ENCODE data around the gene ZNF836. TPM values are rescaled to one million over a fixed set of nuclear protein-coding genes. Genes with fewer than 3 reads are reported as not detected.
A peak's percentile ranks its signal among the peaks of the same experiment; 100 is the strongest.

ZNF836 gene
- total RNA-seq, 2 experiments from 2014 or later: 8.2 to 12.8 TPM

DNA sequence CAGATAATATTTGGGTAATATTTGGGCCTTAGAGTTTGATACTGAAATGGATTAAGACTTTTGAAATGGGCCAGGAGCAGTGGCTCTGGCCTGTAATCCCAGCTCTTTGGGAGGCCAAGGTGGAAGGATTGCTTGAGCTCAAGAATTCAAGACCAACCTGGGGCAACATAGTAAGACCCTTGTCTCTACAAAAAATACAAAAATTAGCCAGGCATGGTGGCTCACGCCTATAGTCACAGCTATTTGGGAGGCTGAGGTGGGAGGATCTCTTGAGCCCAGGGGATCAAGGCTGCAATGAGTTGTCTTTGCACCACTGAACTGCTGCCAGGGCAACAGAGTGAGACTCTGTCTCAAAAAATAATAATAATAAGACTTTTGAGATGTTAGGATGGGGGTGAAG, 926 bp upstream of the ZNF836 start:
- Mint-ChIP-seq H3K27ac (peak overlapping the region; percentile 86), H3K9me3 (peaks cover 2% of the 10 kb centered on the region), H3K4me3 (peak overlapping the region; percentile 99), H3K4me1 (ENCODE audit: low read depth) (peaks cover 23% of the 10 kb centered on the region), H3K27me3 (no peaks in the 10 kb centered on the region), H3K36me3 (peaks cover 23% of the 10 kb centered on the region)
- intact Hi-C loops (cut with micrococcal nuclease): no loop called here
- POLR2A ChIA-PET: interaction anchor here (1.9 kb wide), 1 partner anchor 17 kb away, joined by 10 read pairs; the partner anchor contains the start of gene PPP2R1A
- CTCF ChIA-PET: interaction anchor here (1.1 kb wide), 1 partner anchor 34 kb away, joined by 3 read pairs; no protein-coding TSS in a partner anchor
- no peak for DNase-seq

DNA sequence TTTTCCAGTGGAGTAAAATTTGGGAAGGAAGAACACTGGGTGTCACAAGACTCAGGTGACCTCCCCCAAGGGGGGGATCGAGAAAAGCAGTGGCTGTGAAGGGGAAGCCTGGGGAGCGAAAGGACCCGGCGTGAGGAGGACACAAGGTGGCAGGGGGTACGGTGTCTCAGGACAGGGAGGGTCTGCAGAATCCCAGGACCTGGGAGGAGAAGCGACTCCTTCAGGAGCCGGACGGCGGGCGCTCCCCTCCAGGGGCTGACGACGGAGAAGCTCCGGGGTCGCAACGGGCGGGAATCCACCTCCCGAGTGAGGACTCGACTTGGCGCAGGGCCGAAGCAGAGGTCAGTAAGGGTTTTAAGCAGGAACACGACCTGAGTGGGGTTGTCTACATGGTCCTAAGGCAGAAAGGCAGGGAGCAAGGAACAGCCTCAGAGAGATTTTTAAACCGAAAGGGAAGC, 529 bp downstream of the ZNF836 start:
- H3K27ac Mint-ChIP-seq: peak overlapping the region; percentile 86
- peaks cover 23% of the 10 kb centered on the region for H3K4me1 Mint-ChIP-seq (ENCODE audit: low read depth)
- intact Hi-C loops (cut with micrococcal nuclease): loop anchor here (1.0 kb wide), 2 partner anchors 18 to 32 kb away; partner anchors contain the start of gene ZNF616
- peak overlapping the region; percentile 99 for H3K4me3 Mint-ChIP-seq
- H3K9me3 Mint-ChIP-seq: peaks cover 2% of the 10 kb centered on the region
- H3K27me3 Mint-ChIP-seq: no peaks in the 10 kb centered on the region
- ChIA-PET POLR2A (interaction anchor here (1.9 kb wide), 1 partner anchor 19 kb away, joined by 10 read pairs; the partner anchor contains the start of gene PPP2R1A), CTCF (no interaction called here)
- peak; percentile 19 for DNase-seq
- peaks cover 27% of the 10 kb centered on the region for H3K36me3 Mint-ChIP-seq

DNA sequence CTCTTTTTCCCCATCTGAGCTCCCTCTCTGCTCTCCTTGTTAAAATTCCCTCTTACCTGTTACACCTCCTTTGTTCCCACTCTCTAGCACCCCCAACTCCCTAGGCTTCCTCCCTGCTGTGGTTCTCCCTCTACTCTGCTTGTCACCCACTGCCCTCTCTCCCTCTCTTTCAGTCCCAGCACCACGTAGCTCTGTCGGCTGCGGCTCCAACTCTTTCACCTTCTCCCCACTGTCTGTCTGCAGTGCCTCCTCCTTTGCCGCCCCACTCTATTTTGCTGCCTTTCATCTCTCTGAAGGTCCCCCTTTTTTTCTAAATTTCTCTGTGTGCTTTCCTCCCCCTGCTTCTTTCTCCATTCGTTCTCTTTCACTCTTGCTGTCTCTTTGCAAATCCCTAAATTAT, 1.1 kb downstream of the ZNF836 start:
- Mint-ChIP-seq H3K4me1 (ENCODE audit: low read depth) (peaks cover 23% of the 10 kb centered on the region), H3K27me3 (no peaks in the 10 kb centered on the region), H3K4me3 (peak overlapping the region; percentile 99), H3K36me3 (peaks cover 32% of the 10 kb centered on the region), H3K27ac (peak overlapping the region; percentile 86), H3K9me3 (peaks cover 4% of the 10 kb centered on the region)
- intact Hi-C loops (cut with micrococcal nuclease): no loop called here
- CTCF ChIA-PET: no interaction called here
- POLR2A ChIA-PET: no interaction called here
- peak; percentile 13 for DNase-seq

GRCh38 chr19:52155596-52156359, 15.6 kb downstream of the ZNF836 start:
- ChIA-PET POLR2A (no interaction called here), CTCF (no interaction called here)
- Mint-ChIP-seq H3K27me3 (no peaks in the 10 kb centered on the region), H3K4me3 (no peak overlapping the region), H3K9me3 (peaks cover 84% of the 10 kb centered on the region), H3K27ac (no peak overlapping the region), H3K36me3 (peaks cover 74% of the 10 kb centered on the region), H3K4me1 (ENCODE audit: low read depth) (no peaks in the 10 kb centered on the region)
- intact Hi-C loops (cut with micrococcal nuclease): no loop called here
- DNase-seq: no peak

GRCh38 chr19:52148256-52148655, 23.2 kb downstream of the ZNF836 start:
- Mint-ChIP-seq H3K36me3 (peaks cover 17% of the 10 kb centered on the region), H3K4me3 (no peak overlapping the region), H3K27ac (no peak overlapping the region), H3K27me3 (no peaks in the 10 kb centered on the region), H3K4me1 (ENCODE audit: low read depth) (no peaks in the 10 kb centered on the region), H3K9me3 (peaks cover 57% of the 10 kb centered on the region)
- POLR2A ChIA-PET: no interaction called here
- CTCF ChIA-PET: no interaction called here
- DNase-seq: no peak
- intact Hi-C loops (cut with micrococcal nuclease): no loop called here

- POLR2A ChIA-PET: interaction anchor here (0.6 kb wide), 1 partner anchor 640 kb away, joined by 3 read pairs; no protein-coding TSS in a partner anchor
- H3K4me3 Mint-ChIP-seq: no peak overlapping the region
- CTCF ChIA-PET: no interaction called here
- intact Hi-C loops (cut with micrococcal nuclease): no loop called here
- no peak for DNase-seq
- H3K9me3 Mint-ChIP-seq: peaks cover 27% of the 10 kb centered on the region
- H3K36me3 Mint-ChIP-seq: peaks cover 4% of the 10 kb centered on the region
- H3K27ac Mint-ChIP-seq: no peak overlapping the region
- H3K4me1 Mint-ChIP-seq (ENCODE audit: low read depth): peaks cover 22% of the 10 kb centered on the region
- no peaks in the 10 kb centered on the region for H3K27me3 Mint-ChIP-seq
Observed at GRCh38 chr19:52142001-52142595, 29.3 kb downstream of the ZNF836 start.

GRCh38 chr19:52141203-52141602, 30.2 kb downstream of the ZNF836 start:
- DNase-seq: no peak
- ChIA-PET POLR2A (no interaction called here), CTCF (interaction anchor here (1.7 kb wide), 1 partner anchor 96 kb away, joined by 6 read pairs; no protein-coding TSS in a partner anchor)
- Mint-ChIP-seq H3K9me3 (peaks cover 20% of the 10 kb centered on the region), H3K36me3 (peaks cover 7% of the 10 kb centered on the region), H3K27ac (no peak overlapping the region), H3K27me3 (no peaks in the 10 kb centered on the region), H3K4me1 (ENCODE audit: low read depth) (peaks cover 22% of the 10 kb centered on the region), H3K4me3 (no peak overlapping the region)
- intact Hi-C loops (cut with micrococcal nuclease): no loop called here

DNA sequence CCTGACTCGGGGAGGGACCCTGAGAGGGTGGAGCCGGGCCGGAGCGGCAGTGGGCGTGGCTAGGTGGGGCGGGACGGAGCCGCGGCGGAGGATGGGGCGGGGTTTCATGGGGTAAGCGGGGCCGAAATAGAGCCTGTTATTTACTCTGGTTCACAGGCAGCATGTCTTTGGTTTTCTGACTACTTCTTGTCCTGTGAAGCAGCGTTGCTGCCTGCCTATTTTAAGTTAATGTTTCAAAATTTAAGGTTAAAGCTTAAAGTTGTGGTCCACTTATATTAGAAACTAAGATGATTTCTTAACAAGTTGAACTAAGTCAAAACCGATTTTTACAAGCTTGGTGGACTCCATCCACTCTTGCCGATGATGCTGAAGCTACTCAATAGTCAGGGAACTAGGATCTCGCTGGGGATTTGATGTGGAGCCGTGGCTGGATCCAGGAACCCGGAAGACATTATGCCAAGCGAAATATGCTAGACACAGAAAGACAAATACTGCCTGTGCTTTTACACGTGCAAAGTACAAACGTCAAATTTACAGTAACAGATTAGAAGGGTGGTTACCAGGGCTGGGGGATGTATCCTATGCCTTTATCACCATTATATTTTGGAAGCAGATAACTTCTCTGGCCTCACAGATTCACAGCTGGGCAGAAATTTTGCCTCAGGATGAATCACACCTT, 31.2 kb downstream of the ZNF836 start:
- peaks cover 12% of the 10 kb centered on the region for H3K36me3 Mint-ChIP-seq
- peak overlapping the region; percentile 19 for H3K27ac Mint-ChIP-seq
- intact Hi-C loops (cut with micrococcal nuclease): loop anchor here (1.0 kb wide), 1 partner anchor 49 kb away; no protein-coding TSS in a partner anchor
- ChIA-PET CTCF (interaction anchor here (1.1 to 1.7 kb wide), 2 partner anchors 12 to 97 kb away, joined by 3 to 6 read pairs; no protein-coding TSS in a partner anchor), POLR2A (interaction anchor here (0.5 to 1.1 kb wide), 2 partner anchors 132 to 736 kb away, joined by 3 read pairs; partner anchors contain the start of gene ZNF615)
- DNase-seq: no peak
- H3K4me1 Mint-ChIP-seq (ENCODE audit: low read depth): peaks cover 22% of the 10 kb centered on the region
- H3K27me3 Mint-ChIP-seq: no peaks in the 10 kb centered on the region
- peaks cover 19% of the 10 kb centered on the region for H3K9me3 Mint-ChIP-seq
- H3K4me3 Mint-ChIP-seq: peak overlapping the region; percentile 92

DNA sequence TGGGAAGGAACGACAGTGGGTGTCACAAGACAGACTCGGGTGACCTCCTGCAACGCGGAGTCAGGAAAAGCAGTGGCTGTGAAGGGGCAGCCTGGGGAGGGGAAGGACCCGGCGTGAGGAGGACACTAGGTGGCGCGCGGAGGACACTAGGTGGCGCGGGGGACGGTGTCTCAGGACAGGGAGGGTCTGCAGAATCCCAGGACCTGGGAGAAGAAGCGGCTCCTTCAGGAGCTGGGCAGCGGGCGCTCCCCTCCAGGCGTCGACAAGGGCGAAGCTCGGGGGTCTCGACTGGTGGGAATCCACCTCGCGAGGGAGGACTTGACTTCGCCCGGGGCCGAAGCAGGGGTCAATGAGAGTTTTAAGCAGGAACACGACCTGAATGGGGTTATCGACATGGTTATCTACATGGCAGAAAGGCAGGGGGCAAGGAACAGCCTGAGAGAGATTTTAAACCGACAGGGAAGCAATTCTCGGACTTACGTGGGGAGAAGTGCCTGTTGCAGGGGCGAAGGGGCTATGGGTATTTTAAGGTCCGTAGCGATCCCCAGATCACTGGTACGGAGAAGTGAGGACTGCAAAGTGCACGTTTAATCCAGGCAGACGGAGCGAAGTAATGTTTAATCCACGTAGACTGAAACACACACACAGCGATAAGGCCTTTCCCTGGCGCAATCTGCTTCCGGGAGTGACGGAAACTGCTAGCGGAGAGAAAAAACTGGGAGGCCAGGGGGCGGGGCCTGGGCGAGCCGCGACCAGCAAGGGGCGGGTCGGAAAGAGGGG, 32.0 kb downstream of the ZNF836 start, which contains the start of gene ZNF616:
Gene ZNF616 (minus strand): TSS at position 687 of the 780 bp plus-strand sequence. CDS start 9,426 bp downstream, outside the sequence.
- Mint-ChIP-seq H3K36me3 (peaks cover 18% of the 10 kb centered on the region), H3K4me3 (peak within 1 kb of the TSS; percentile 92), H3K27me3 (no peaks in the 10 kb centered on the region), H3K9me3 (peaks cover 20% of the 10 kb centered on the region), H3K27ac (peak within 1 kb of the TSS; percentile 95), H3K4me1 (ENCODE audit: low read depth) (peaks cover 22% of the 10 kb centered on the region)
- intact Hi-C loops (cut with micrococcal nuclease): loop anchor here (1.0 kb wide), 6 partner anchors 32 to 388 kb away; partner anchors contain the start of genes ZNF766, ZNF808, ZNF836 and ZNF841
- POLR2A ChIA-PET: interaction anchor here (1.1 kb wide), 1 partner anchor 131 kb away, joined by 3 read pairs; the partner anchor contains the start of gene ZNF615
- CTCF ChIA-PET: interaction anchor here (0.6 to 2.7 kb wide), 9 partner anchors 9 to 102 kb away, joined by 3 to 21 read pairs (median 3); partner anchors contain the start of gene ZNF836
- DNase-seq: peak; percentile 99

- intact Hi-C loops (cut with micrococcal nuclease): loop anchor here (1.0 kb wide), 5 partner anchors 32 to 388 kb away; partner anchors contain the start of genes ZNF766, ZNF808, ZNF836 and ZNF841
- Mint-ChIP-seq H3K27me3 (no peaks in the 10 kb centered on the region), H3K27ac (peak overlapping the region; percentile 95), H3K4me3 (peak overlapping the region; percentile 92), H3K4me1 (ENCODE audit: low read depth) (peaks cover 22% of the 10 kb centered on the region), H3K36me3 (peaks cover 23% of the 10 kb centered on the region), H3K9me3 (peaks cover 24% of the 10 kb centered on the region)
- DNase-seq: no peak
- ChIA-PET POLR2A (no interaction called here), CTCF (interaction anchor here (0.6 to 2.7 kb wide), 7 partner anchors 21 to 193 kb away, joined by 3 to 21 read pairs (median 3); partner anchors contain the start of genes PPP2R1A and ZNF836)
Observed at GRCh38 chr19:52138983-52139251, 32.5 kb downstream of the ZNF836 start.
